ENCODE data around the gene CELF1.

GRCh38 chr11:47468598-47469214 is 84.2 kb downstream of the CELF1 start:
- TF ChIP-seq CTCF (IDR thresholded peaks at IDR 0.05; ENCODE audit: insufficient read depth, low read length, poor library complexity, severe bottlenecking), result no peak
- TF ChIP-seq EZH2phosphoT487 (conservative IDR thresholded peaks at IDR 0.05; ENCODE audit: low read length), result no peak
